Islet of Langerhans (tissue), 1 donor: ENCODE results near the gene EXOC4.

Source experiments
- FAIRE-seq: peaks from one replicate; lab custom pipeline; 2011; peaks lifted over from hg19 to GRCh38; lab: Jason Lieb, UNC

The EXOC4 gene

GRCh38 chr7:133796782-133797745, 544.2 kb downstream of the EXOC4 start:
- FAIRE-seq, result no peak

- no peak for FAIRE-seq
These were observed 545.1 kb downstream of the EXOC4 start for GRCh38 chr7:133797818-133798520.

- no peak for FAIRE-seq
These were observed 548.5 kb downstream of the EXOC4 start for GRCh38 chr7:133801341-133801740.

- no peak for FAIRE-seq
These were observed 551.2 kb downstream of the EXOC4 start for GRCh38 chr7:133804127-133804526.

GRCh38 chr7:133805426-133805825, 552.5 kb downstream of the EXOC4 start:
- no peak for FAIRE-seq

GRCh38 chr7:133807624-133808492, 555.0 kb downstream of the EXOC4 start:
- FAIRE-seq, result peak; percentile 70

GRCh38 chr7:133808493-133808866, 555.6 kb downstream of the EXOC4 start:
- no peak for FAIRE-seq

- FAIRE-seq, result no peak
These were observed 560.0 kb downstream of the EXOC4 start for GRCh38 chr7:133812877-133813276.

- no peak for FAIRE-seq
These were observed 562.8 kb downstream of the EXOC4 start for GRCh38 chr7:133815611-133816210.

GRCh38 chr7:133819695-133820094, 566.8 kb downstream of the EXOC4 start:
- FAIRE-seq, result no peak

- no peak for FAIRE-seq
These were observed 567.7 kb downstream of the EXOC4 start for GRCh38 chr7:133820584-133820983.

- no peak for FAIRE-seq
These were observed 568.3 kb downstream of the EXOC4 start for GRCh38 chr7:133821171-133821570.

- no peak for FAIRE-seq
These were observed 569.2 kb downstream of the EXOC4 start for GRCh38 chr7:133822001-133822641.

GRCh38 chr7:133822868-133823552, 570.1 kb downstream of the EXOC4 start:
- FAIRE-seq, result no peak

- FAIRE-seq, result no peak
These were observed 571.3 kb downstream of the EXOC4 start for GRCh38 chr7:133824132-133824531.

- no peak for FAIRE-seq
These were observed 575.1 kb downstream of the EXOC4 start for GRCh38 chr7:133827707-133828623.

GRCh38 chr7:133828906-133829305, 576.0 kb downstream of the EXOC4 start:
- no peak for FAIRE-seq

GRCh38 chr7:133829336-133829897, 576.5 kb downstream of the EXOC4 start:
- no peak for FAIRE-seq

- no peak for FAIRE-seq
These were observed 577.2 kb downstream of the EXOC4 start for GRCh38 chr7:133830081-133830480.
